ENCODE data around the gene PNPLA1.

PNPLA1 gene

DNA sequence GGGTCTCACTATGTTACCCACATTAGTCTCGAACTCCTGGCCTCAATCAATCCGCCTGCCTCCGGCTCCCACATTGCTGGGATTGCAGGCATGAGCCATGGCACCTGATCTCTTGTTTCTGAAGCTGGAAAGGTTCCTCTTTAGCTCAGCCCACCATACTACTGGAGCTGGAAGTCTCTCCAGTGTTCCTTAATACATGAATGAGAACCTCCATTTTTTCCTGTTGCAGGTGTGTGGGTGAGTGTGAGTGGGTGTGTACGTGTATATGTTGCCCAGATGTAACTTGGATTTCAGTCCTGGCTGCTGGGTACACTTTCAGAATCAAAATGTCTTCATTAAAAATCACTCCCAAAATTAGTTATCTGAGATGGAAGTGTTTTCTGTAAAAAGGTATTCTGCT is 11.1 kb downstream of the PNPLA1 start:
- no peak for DNase-seq (ENCODE audit: extremely low spot score)
- ChIA-PET POLR2A (no interaction called here), CTCF (interaction anchor here (1.1 kb wide), 1 partner anchor 30 kb away, joined by 3 read pairs; no protein-coding TSS in a partner anchor)
- no peak for TF ChIP-seq HDGF (IDR thresholded peaks at IDR 0.05; ENCODE audit: borderline replicate concordance)

DNA sequence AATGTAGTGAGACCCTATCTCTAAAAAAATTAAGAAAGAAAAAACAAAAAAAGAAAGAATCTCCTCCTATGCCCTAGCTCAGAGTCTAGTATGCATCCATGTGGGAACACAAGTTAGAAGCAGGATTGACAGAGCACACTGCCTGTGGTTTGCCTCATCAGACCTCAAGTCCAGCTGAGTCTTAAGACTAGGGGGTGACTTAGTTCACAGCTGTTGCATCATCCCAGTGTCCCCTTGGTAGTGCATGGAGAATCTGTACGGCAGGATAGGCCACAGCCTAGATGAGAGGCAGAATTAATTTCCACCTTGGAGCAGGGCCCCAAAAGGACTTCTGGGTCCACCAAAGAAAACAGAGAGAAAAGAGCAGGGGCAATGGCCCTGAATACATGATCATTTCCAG is 13.7 kb downstream of the PNPLA1 start:
- TF ChIP-seq SUZ12 (IDR thresholded peaks at IDR 0.05): no peak
- TF ChIP-seq, protein P1, sequence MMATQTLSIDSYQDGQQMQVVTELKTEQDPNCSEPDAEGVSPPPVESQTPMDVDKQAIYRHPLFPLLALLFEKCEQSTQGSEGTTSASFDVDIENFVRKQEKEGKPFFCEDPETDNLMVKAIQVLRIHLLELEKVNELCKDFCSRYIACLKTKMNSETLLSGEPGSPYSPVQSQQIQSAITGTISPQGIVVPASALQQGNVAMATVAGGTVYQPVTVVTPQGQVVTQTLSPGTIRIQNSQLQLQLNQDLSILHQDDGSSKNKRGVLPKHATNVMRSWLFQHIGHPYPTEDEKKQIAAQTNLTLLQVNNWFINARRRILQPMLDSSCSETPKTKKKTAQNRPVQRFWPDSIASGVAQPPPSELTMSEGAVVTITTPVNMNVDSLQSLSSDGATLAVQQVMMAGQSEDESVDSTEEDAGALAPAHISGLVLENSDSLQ (IDR thresholded peaks at IDR 0.05): no peak
- TF ChIP-seq L3MBTL2 (conservative IDR thresholded peaks at IDR 0.05): no peak
- TF ChIP-seq TARDBP (IDR thresholded peaks at IDR 0.05): no peak
- TF ChIP-seq HDGF (IDR thresholded peaks at IDR 0.05; ENCODE audit: borderline replicate concordance): no peak
- TF ChIP-seq CTBP1 (IDR thresholded peaks at IDR 0.05; ENCODE audit: borderline replicate concordance): no peak
- no peak for TF ChIP-seq FOXA1 (IDR thresholded peaks at IDR 0.05)
- no peak for TF ChIP-seq ARNT (IDR thresholded peaks at IDR 0.05)
- TF ChIP-seq ELF4 (IDR thresholded peaks at IDR 0.05): no peak
- TF ChIP-seq LEF1 (IDR thresholded peaks at IDR 0.05; ENCODE audit: borderline replicate concordance): no peak
- no peak for TF ChIP-seq ZNF384 (IDR thresholded peaks at IDR 0.05)
- no peak for TF ChIP-seq FOXM1 (IDR thresholded peaks at IDR 0.05; ENCODE audit: borderline replicate concordance)
- CTCF ChIA-PET: no interaction called here
- POLR2A ChIA-PET: no interaction called here
- no peak for DNase-seq (ENCODE audit: extremely low spot score)

DNA sequence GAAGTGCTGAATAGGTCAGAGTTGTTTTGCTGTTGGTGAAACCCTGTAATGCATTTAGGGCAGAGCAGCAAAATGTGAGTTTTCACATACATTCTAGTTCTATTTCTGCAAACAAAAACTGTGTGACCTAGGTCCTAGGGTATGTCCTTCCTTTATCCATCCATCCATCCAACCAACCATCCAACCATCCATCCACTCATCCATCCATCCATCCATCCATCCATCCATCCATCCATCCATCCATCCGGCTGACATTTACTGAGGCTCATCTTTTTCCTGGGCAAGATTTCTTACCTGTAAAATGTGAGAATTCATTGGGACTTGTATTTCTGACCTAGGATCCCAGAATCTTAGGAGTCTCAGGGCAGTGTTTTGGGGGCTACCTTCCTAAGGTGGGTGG is 14.5 kb downstream of the PNPLA1 start:
- POLR2A ChIA-PET: no interaction called here
- CTCF ChIA-PET: interaction anchor here (1.1 kb wide), 1 partner anchor 18 kb away, joined by 3 read pairs; no protein-coding TSS in a partner anchor
- no peak for TF ChIP-seq ZNF384 (IDR thresholded peaks at IDR 0.05)
- TF ChIP-seq CTBP1 (IDR thresholded peaks at IDR 0.05; ENCODE audit: borderline replicate concordance): no peak
- no peak for TF ChIP-seq LEF1 (IDR thresholded peaks at IDR 0.05; ENCODE audit: borderline replicate concordance)
- TF ChIP-seq FOXM1 (IDR thresholded peaks at IDR 0.05; ENCODE audit: borderline replicate concordance): no peak
- no peak for TF ChIP-seq ARNT (IDR thresholded peaks at IDR 0.05)
- TF ChIP-seq, protein P1 (IDR thresholded peaks at IDR 0.05): no peak
- no peak for TF ChIP-seq HDGF (IDR thresholded peaks at IDR 0.05; ENCODE audit: borderline replicate concordance)
- DNase-seq (ENCODE audit: extremely low spot score): no peak

DNA sequence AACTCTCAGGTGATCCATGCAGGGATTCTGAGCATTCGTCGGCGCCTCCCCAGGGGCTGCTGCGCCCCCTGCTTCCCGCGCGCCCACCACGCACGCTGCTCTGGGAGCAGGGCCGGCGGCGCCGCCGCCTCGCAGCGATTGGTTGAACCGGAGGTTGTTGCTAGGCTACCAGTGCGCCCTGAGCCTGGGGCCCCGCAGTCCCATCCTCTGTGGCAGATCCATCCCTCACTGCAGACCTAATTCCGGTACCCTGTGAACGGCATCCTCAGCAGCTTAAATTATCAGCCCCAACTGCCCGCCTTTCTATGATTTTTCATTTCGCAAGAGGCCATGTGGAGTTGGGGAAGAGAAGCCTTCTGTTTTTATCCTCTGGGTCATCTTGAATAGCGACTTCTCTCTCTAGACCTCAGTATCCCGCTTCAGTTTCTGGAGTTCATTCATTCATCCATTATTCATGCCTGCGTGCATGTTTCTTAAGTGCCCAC is 15.4 kb downstream of the PNPLA1 start:
- CTCF ChIA-PET: interaction anchor here (1.1 kb wide), 1 partner anchor 17 kb away, joined by 3 read pairs; no protein-coding TSS in a partner anchor
- no peak for DNase-seq (ENCODE audit: extremely low spot score)
- POLR2A ChIA-PET: no interaction called here
- TF ChIP-seq FOXK2 (IDR thresholded peaks at IDR 0.05) (no peak), SP1 (IDR thresholded peaks at IDR 0.05) (no peak), L3MBTL2 (conservative IDR thresholded peaks at IDR 0.05) (no peak), ZNF384 (IDR thresholded peaks at IDR 0.05) (no peak), HDGF (IDR thresholded peaks at IDR 0.05; ENCODE audit: borderline replicate concordance) (no peak), FOXM1 (IDR thresholded peaks at IDR 0.05; ENCODE audit: borderline replicate concordance) (no peak), SUZ12 (IDR thresholded peaks at IDR 0.05) (no peak), LEF1 (IDR thresholded peaks at IDR 0.05; ENCODE audit: borderline replicate concordance) (no peak), ELF4 (IDR thresholded peaks at IDR 0.05) (no peak), BHLHE40 (IDR thresholded peaks at IDR 0.05; ENCODE audit: borderline replicate concordance) (no peak), TARDBP (IDR thresholded peaks at IDR 0.05) (no peak), NFRKB (IDR thresholded peaks at IDR 0.05) (no peak), ARNT (IDR thresholded peaks at IDR 0.05) (no peak)
- TF ChIP-seq, protein P1 (IDR thresholded peaks at IDR 0.05): no peak

DNA sequence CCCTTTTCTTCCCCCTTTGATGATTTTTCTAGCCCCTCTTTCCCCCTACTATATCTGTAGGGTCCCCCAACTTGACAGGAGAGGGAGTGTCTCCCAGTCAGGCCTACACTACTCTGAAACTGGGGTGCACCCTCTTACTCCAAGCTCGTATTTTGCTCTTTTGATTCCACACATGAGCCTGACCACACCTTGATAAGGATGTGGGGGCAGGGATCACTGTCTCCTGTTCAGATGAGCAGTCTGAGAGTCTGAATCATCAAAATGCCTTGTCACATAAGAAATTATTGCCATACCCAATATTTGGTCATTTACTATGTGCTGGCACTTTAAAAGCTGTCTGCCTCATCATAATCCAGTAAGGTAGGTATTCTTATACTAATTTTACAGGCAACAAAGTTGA is 15.9 kb downstream of the PNPLA1 start:
- ChIA-PET POLR2A (no interaction called here), CTCF (interaction anchor here (1.1 to 1.4 kb wide), 2 partner anchors 9 to 55 kb away, joined by 3 read pairs; no protein-coding TSS in a partner anchor)
- no peak for DNase-seq (ENCODE audit: extremely low spot score)
- TF ChIP-seq FOXM1 (IDR thresholded peaks at IDR 0.05; ENCODE audit: borderline replicate concordance): no peak
- TF ChIP-seq SUZ12 (IDR thresholded peaks at IDR 0.05): no peak
- no peak for TF ChIP-seq L3MBTL2 (conservative IDR thresholded peaks at IDR 0.05)
- TF ChIP-seq ARNT (IDR thresholded peaks at IDR 0.05): no peak
- TF ChIP-seq BHLHE40 (IDR thresholded peaks at IDR 0.05; ENCODE audit: borderline replicate concordance): no peak
- TF ChIP-seq FOXK2 (IDR thresholded peaks at IDR 0.05): no peak
- TF ChIP-seq ZNF384 (IDR thresholded peaks at IDR 0.05): no peak
- TF ChIP-seq ELF4 (IDR thresholded peaks at IDR 0.05): no peak
- no peak for TF ChIP-seq NFRKB (IDR thresholded peaks at IDR 0.05)
- TF ChIP-seq TARDBP (IDR thresholded peaks at IDR 0.05): no peak
- no peak for TF ChIP-seq SP1 (IDR thresholded peaks at IDR 0.05)
- no peak for TF ChIP-seq FOXA1 (IDR thresholded peaks at IDR 0.05)
- TF ChIP-seq, protein P1 (IDR thresholded peaks at IDR 0.05): no peak
- no peak for TF ChIP-seq HDGF (IDR thresholded peaks at IDR 0.05; ENCODE audit: borderline replicate concordance)
- TF ChIP-seq LEF1 (IDR thresholded peaks at IDR 0.05; ENCODE audit: borderline replicate concordance): no peak
- TF ChIP-seq CTBP1 (IDR thresholded peaks at IDR 0.05; ENCODE audit: borderline replicate concordance): no peak

DNA sequence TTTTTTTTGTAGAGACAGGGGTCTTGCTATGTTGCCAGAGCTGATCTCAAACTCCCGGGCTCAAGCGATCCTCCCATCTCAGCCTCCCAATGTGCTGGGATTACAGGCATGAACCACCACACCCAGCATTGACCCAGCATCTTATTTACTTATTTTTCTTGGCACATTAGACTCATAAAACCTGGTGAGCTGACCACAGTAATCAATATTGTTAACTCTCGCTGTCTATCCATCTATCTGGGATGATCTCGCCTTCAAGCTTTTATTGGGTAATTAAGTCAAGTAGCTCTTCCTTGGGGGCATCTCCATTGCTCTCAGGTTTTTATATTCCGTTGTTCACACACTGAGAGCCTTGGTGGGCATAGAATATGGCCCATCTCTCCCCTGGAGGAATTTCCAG is 17.0 kb downstream of the PNPLA1 start:
- DNase-seq (ENCODE audit: extremely low spot score): no peak
- POLR2A ChIA-PET: no interaction called here
- TF ChIP-seq, protein P1 (IDR thresholded peaks at IDR 0.05): no peak; the same call in 1 of the 2 replicates
- no peak for TF ChIP-seq TARDBP (IDR thresholded peaks at IDR 0.05)
- no peak for TF ChIP-seq NFRKB (IDR thresholded peaks at IDR 0.05)
- TF ChIP-seq SUZ12 (IDR thresholded peaks at IDR 0.05): no peak
- no peak for TF ChIP-seq BHLHE40 (IDR thresholded peaks at IDR 0.05; ENCODE audit: borderline replicate concordance)
- TF ChIP-seq LEF1 (IDR thresholded peaks at IDR 0.05; ENCODE audit: borderline replicate concordance): no peak
- TF ChIP-seq ELF4 (IDR thresholded peaks at IDR 0.05): no peak
- TF ChIP-seq ARNT (IDR thresholded peaks at IDR 0.05): no peak
- no peak for TF ChIP-seq CTBP1 (IDR thresholded peaks at IDR 0.05; ENCODE audit: borderline replicate concordance)
- no peak for TF ChIP-seq FOXA1 (IDR thresholded peaks at IDR 0.05)
- TF ChIP-seq HDGF (IDR thresholded peaks at IDR 0.05; ENCODE audit: borderline replicate concordance): no peak
- no peak for TF ChIP-seq FOXK2 (IDR thresholded peaks at IDR 0.05)
- TF ChIP-seq SP1 (IDR thresholded peaks at IDR 0.05): no peak
- no peak for TF ChIP-seq L3MBTL2 (conservative IDR thresholded peaks at IDR 0.05)
- no peak for TF ChIP-seq FOXM1 (IDR thresholded peaks at IDR 0.05; ENCODE audit: borderline replicate concordance)
- CTCF ChIA-PET: interaction anchor here (0.7 to 1.4 kb wide), 3 partner anchors 10 to 54 kb away, joined by 3 to 4 read pairs (median 3); no protein-coding TSS in a partner anchor
